Measurements from ENCODE around the gene RNASEH2A.

The RNASEH2A gene

DNA sequence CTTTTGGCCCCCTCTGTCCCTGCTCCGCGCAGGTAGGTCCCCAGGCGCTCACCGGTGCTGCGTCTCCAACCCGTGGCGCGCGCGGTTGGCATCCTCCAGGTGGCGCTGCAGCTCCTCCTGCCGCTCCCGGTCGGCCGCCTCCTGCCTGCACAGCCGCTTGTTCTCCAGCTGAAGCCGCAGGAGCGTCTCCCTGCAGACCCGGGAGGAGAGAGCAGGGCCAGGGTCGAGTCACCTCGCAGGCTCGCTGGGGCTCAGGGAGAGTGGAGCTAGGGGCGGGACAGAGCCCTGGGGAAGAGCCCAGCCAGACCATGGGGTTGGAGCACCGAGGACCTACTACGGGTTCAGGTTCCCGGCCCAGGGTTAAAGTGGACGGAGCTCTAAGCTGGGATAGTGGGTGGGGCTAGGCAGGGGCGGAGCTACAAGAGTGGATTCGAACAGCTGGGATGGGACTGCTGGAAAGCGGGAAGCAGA, 40.3 kb upstream of the RNASEH2A start:
- ChIA-PET POLR2A (interaction anchor here (0.6 to 2.2 kb wide), 6 partner anchors 8 to 1032 kb away, joined by 3 to 51 read pairs (median 5); partner anchors contain the start of gene JUNB), CTCF (interaction anchor here (0.6 to 29.3 kb wide), 32 partner anchors 10 to 199 kb away, joined by 3 to 1565 read pairs (median 5); partner anchors contain the start of genes BEST2, GET3, HOOK2 and JUNB)
- DNase-seq (ENCODE audit: low read depth, low spot score), result no peak
- TF ChIP-seq, protein P1, sequence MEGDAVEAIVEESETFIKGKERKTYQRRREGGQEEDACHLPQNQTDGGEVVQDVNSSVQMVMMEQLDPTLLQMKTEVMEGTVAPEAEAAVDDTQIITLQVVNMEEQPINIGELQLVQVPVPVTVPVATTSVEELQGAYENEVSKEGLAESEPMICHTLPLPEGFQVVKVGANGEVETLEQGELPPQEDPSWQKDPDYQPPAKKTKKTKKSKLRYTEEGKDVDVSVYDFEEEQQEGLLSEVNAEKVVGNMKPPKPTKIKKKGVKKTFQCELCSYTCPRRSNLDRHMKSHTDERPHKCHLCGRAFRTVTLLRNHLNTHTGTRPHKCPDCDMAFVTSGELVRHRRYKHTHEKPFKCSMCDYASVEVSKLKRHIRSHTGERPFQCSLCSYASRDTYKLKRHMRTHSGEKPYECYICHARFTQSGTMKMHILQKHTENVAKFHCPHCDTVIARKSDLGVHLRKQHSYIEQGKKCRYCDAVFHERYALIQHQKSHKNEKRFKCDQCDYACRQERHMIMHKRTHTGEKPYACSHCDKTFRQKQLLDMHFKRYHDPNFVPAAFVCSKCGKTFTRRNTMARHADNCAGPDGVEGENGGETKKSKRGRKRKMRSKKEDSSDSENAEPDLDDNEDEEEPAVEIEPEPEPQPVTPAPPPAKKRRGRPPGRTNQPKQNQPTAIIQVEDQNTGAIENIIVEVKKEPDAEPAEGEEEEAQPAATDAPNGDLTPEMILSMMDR (IDR thresholded peaks at IDR 0.05; ENCODE audit: insufficient read depth, low read length, missing control alignments), result peak; percentile 99
- H3K4me3 ChIP-seq (ENCODE audit: low read depth, low read length), result peak overlapping the region; percentile 68

DNA sequence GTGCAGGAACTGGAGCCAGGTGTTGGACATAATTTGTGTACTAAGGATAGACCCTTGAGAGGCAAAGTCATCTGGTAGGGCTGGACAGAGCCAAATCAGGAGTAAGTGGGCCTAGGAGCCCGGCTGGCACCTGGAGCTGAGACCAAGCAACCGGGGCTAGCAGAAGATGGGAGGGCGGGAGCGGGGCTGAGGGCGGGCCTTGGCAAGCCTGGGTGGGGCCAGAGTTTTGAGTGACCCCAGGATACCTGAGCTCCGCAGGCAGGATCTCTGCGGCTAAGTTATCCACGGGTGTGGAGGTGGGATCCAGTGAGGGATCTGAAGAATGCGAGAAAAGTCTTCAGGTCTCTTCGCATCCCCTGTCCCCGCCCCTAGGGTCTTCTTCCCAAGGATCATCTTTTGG, 39.2 kb upstream of the RNASEH2A start:
- CTCF ChIA-PET, result interaction anchor here (1.9 to 29.3 kb wide), 6 partner anchors 9 to 113 kb away, joined by 7 to 1565 read pairs (median 368); partner anchors contain the start of genes BEST2, GET3, HOOK2 and JUNB
- POLR2A ChIA-PET, result interaction anchor here (2.2 kb wide), 1 partner anchor 25 kb away, joined by 51 read pairs; the partner anchor contains the start of gene JUNB
- DNase-seq (ENCODE audit: low read depth, low spot score), result no peak
- TF ChIP-seq, protein P1 (IDR thresholded peaks at IDR 0.05; ENCODE audit: insufficient read depth, low read length, missing control alignments), result no peak
- no peak overlapping the region for H3K4me3 ChIP-seq (ENCODE audit: low read depth, low read length)

DNA sequence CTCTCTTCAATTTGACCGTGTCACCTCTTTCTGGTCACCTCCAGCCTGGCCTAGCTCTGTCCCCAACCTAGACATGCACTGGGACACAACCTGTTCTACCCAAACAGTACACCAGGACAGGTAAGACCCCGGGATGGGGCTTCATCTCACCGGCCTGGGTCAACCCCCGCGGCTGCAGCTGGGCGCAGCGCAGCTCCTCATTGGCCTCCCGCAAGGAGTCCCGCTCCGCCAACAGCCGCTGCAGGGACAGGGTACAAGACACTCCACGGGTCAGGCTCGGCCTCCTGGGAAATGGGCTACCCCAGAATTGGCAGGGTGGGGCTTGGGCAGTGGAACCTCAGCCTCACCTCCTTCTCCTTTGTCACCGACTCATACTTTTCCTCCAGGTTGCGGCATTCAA, 38.7 kb upstream of the RNASEH2A start:
- no peak overlapping the region for H3K4me3 ChIP-seq (ENCODE audit: low read depth, low read length)
- TF ChIP-seq, protein P1 (IDR thresholded peaks at IDR 0.05; ENCODE audit: insufficient read depth, low read length, missing control alignments), result no peak
- ChIA-PET CTCF (interaction anchor here (16.0 to 29.3 kb wide), 4 partner anchors 9 to 81 kb away, joined by 311 to 1565 read pairs (median 542); partner anchors contain the start of genes BEST2, GET3, HOOK2 and JUNB), POLR2A (interaction anchor here (2.2 kb wide), 1 partner anchor 25 kb away, joined by 51 read pairs; the partner anchor contains the start of gene JUNB)
- DNase-seq (ENCODE audit: low read depth, low spot score), result no peak

DNA sequence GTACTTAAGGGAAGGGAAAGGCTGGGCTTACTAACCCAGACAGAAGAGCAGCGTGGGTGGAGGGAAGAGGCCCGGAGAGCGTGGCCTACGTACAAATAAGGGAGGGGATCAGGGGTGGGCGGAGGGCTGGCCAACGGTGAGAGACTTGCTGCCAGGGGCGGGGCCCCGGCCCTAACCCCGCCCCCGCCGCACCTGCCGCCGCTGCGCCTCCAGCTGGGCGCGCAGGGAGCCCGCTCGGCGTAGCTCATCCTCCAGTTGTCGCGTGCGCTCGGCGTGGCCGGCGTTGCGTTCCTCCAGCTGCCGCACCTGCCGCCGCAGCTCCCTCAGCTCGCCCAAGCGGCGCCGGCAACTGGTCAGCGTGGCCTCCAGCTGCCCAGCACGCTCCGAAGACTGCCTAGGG, 36.7 kb upstream of the RNASEH2A start:
- TF ChIP-seq, protein P1 (IDR thresholded peaks at IDR 0.05; ENCODE audit: insufficient read depth, low read length, missing control alignments), result no peak
- DNase-seq (ENCODE audit: low read depth, low spot score), result no peak
- H3K4me3 ChIP-seq (ENCODE audit: low read depth, low read length), result no peak overlapping the region
- POLR2A ChIA-PET, result interaction anchor here (1.5 kb wide), 1 partner anchor 22 kb away, joined by 3 read pairs; the partner anchor contains the start of gene JUNB
- CTCF ChIA-PET, result interaction anchor here (16.1 to 29.3 kb wide), 3 partner anchors 24 to 79 kb away, joined by 425 to 1565 read pairs (median 660); partner anchors contain the start of genes BEST2, GET3, JUNB and PRDX2

DNA sequence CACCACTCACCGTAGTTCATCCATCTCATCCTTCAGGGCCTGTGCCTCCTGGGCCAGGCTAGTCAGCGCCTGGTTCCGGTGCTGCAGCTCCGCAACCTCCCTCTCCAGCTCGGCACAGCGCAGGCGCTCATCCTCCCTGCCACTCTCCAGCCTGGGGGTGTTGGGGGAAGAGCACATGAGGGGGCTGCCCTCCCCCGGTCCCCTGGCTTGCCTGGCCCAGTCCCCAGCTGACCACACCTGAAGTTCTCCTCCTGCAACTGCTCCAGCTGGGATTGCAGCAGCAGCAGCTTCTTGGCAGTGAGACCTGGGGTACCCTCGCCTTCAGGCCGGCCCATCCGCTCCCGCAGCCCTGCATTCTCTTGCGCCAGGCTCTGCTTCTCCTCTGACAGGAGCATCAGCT, 35.5 kb upstream of the RNASEH2A start:
- CTCF ChIA-PET, result interaction anchor here (1.2 to 29.3 kb wide), 3 partner anchors 25 to 55 kb away, joined by 3 to 1565 read pairs (median 660); partner anchors contain the start of genes BEST2, GET3, JUNB and PRDX2
- no peak for DNase-seq (ENCODE audit: low read depth, low spot score)
- POLR2A ChIA-PET, result interaction anchor here (0.6 to 1.2 kb wide), 2 partner anchors 21 to 110 kb away, joined by 3 to 8 read pairs; partner anchors contain the start of gene JUNB
- TF ChIP-seq, protein P1 (IDR thresholded peaks at IDR 0.05; ENCODE audit: insufficient read depth, low read length, missing control alignments), result no peak
- no peak overlapping the region for H3K4me3 ChIP-seq (ENCODE audit: low read depth, low read length)

DNA sequence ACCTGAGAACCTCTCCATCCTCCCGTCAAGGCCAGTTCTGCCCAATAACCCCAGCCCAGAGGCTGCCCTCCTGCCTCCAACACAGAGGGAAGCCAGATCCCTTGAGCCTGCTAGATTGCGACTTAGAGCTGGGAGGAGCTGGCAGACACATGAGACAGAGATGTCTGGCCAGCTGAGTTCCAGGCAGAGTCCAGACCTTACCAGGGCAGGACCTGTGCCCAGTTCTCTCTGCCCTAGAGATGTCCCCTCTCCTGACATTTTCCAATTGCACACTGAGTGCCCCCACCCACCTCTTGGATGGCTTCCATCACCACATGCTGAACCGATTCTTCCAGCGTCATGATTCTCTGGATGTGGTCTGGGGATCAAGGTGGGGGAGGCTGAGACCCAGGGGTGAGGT, 34.1 kb upstream of the RNASEH2A start:
- no peak for DNase-seq (ENCODE audit: low read depth, low spot score)
- TF ChIP-seq, protein P1 (IDR thresholded peaks at IDR 0.05; ENCODE audit: insufficient read depth, low read length, missing control alignments), result no peak
- ChIA-PET POLR2A (interaction anchor here (2.7 kb wide), 1 partner anchor 20 kb away, joined by 21 read pairs; the partner anchor contains the start of gene JUNB), CTCF (interaction anchor here (0.9 to 29.3 kb wide), 6 partner anchors 11 to 103 kb away, joined by 3 to 1565 read pairs (median 23); partner anchors contain the start of genes JUNB, PRDX2, RNASEH2A and THSD8)
- no peak overlapping the region for H3K4me3 ChIP-seq (ENCODE audit: low read depth, low read length)
